ENCODE measurements around the gene HCST. TPM values are rescaled to one million over a fixed set of nuclear protein-coding genes. Genes with fewer than 3 reads are reported as not detected.

HCST gene
- total and polyA plus RNA-seq, 9 donors, result 0.92 to 9.2 (median 5.6) TPM

DNA sequence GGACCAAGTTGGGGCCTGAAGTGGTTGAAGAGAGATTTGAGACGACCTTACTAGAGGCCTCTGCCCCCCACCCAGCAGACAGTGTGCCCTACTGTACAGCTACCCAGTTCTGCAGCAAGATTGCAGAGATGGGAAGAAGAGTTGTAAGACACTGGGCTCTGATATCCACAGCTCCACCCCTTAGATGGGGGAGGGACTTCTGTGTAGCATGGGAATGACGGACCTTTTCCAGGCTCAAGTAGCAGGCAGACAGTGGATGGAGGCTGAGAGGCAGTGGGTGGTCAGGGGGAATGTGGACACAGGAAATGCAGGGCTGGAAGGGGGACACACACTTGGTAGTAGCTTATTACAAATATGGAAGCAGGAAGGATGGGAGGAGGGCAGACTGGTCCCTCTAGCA lies 46.8 kb downstream of the HCST start:
- Histone ChIP-seq H3K4me3 (no peak overlapping the region), H3K36me3 (no peaks in the 10 kb centered on the region), H3K27me3 (no peaks in the 10 kb centered on the region), H3K27ac (no peak overlapping the region), H3K9me3 (no peaks in the 10 kb centered on the region), H3K4me1 (ENCODE audit: insufficient read depth) (no peaks in the 10 kb centered on the region)
- 22 to 30% (median 22%) methylated on average over 2 of the region's 2 CpGs for WGBS, 3 donors
- DNase-seq, result no peak
- TF ChIP-seq EP300 (IDR thresholded peaks at IDR 0.05) (no peak), POLR2A (IDR thresholded peaks at IDR 0.05) (no peak)
- TF ChIP-seq, protein P1, sequence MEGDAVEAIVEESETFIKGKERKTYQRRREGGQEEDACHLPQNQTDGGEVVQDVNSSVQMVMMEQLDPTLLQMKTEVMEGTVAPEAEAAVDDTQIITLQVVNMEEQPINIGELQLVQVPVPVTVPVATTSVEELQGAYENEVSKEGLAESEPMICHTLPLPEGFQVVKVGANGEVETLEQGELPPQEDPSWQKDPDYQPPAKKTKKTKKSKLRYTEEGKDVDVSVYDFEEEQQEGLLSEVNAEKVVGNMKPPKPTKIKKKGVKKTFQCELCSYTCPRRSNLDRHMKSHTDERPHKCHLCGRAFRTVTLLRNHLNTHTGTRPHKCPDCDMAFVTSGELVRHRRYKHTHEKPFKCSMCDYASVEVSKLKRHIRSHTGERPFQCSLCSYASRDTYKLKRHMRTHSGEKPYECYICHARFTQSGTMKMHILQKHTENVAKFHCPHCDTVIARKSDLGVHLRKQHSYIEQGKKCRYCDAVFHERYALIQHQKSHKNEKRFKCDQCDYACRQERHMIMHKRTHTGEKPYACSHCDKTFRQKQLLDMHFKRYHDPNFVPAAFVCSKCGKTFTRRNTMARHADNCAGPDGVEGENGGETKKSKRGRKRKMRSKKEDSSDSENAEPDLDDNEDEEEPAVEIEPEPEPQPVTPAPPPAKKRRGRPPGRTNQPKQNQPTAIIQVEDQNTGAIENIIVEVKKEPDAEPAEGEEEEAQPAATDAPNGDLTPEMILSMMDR (IDR thresholded peaks at IDR 0.05), result no peak
- intact Hi-C loops (cut with DNase I), result no loop called here

Small RNAs within 50 kb of the gene (small RNA-seq; reads per million reads assigned to genes)
- gene RN7SL402P, result not detected

Other genes with a start within 250 kb of the HCST start
- gene UPK1A, start 236.0 kb upstream of the HCST start, total RNA-seq, result not detected
- gene UPK1A, start 236.0 kb upstream of the HCST start, polyA plus RNA-seq, result under 1 TPM; 0.06 to 0.20 TPM
- gene ZBTB32, start 198.0 kb upstream of the HCST start, total RNA-seq, result under 1 TPM in 1 of 7 donors, not detected in 6; 0.41 TPM
- not detected for gene ZBTB32, start 198.0 kb upstream of the HCST start, polyA plus RNA-seq
- gene KMT2B, start 184.5 kb upstream of the HCST start, total RNA-seq, result 10 to 100 TPM; 13.0 to 53.7 (median 38.4) TPM
- gene KMT2B, start 184.5 kb upstream of the HCST start, polyA plus RNA-seq, result 10 to 100 TPM in 1 of 2 donors, 1 to 10 TPM in 1; 8.8 to 27.2 TPM
- 10 to 100 TPM in 3 of 7 donors, 1 to 10 TPM in 4; 3.6 to 12.8 (median 7.6) TPM for gene IGFLR1, start 160.1 kb upstream of the HCST start, total RNA-seq
- gene IGFLR1, start 160.1 kb upstream of the HCST start, polyA plus RNA-seq, result 1 to 10 TPM in 1 of 2 donors, under 1 TPM in 1; 0.93 to 9.0 TPM
- 10 to 100 TPM; 16.7 to 37.5 (median 25.6) TPM for gene U2AF1L4, start 157.1 kb upstream of the HCST start, total RNA-seq
- 10 to 100 TPM; 16.7 to 37.7 TPM for gene U2AF1L4, start 157.1 kb upstream of the HCST start, polyA plus RNA-seq
- gene PSENEN, start 156.9 kb upstream of the HCST start, total RNA-seq, result 10 to 100 TPM; 23.4 to 90.4 (median 44.9) TPM
- 10 to 100 TPM; 34.0 to 44.6 TPM for gene PSENEN, start 156.9 kb upstream of the HCST start, polyA plus RNA-seq
- gene LIN37, start 154.0 kb upstream of the HCST start, total RNA-seq, result 10 to 100 TPM; 14.5 to 25.6 (median 19.1) TPM
- 10 to 100 TPM in 1 of 2 donors, 1 to 10 TPM in 1; 9.8 to 24.1 TPM for gene LIN37, start 154.0 kb upstream of the HCST start, polyA plus RNA-seq
- 100 to 1,000 TPM in 6 of 7 donors, 10 to 100 TPM in 1; 44.9 to 276 (median 232) TPM for gene HSPB6, start 145.5 kb upstream of the HCST start, total RNA-seq
- gene HSPB6, start 145.5 kb upstream of the HCST start, polyA plus RNA-seq, result 100 to 1,000 TPM; 101 to 434 TPM
- 10 to 100 TPM in 5 of 7 donors, 1 to 10 TPM in 2; 3.3 to 59.0 (median 32.0) TPM for gene PROSER3, start 144.4 kb upstream of the HCST start, total RNA-seq
- 10 to 100 TPM; 12.6 to 12.9 TPM for gene PROSER3, start 144.4 kb upstream of the HCST start, polyA plus RNA-seq
- gene ARHGAP33, start 127.0 kb upstream of the HCST start, total RNA-seq, result 10 to 100 TPM; 14.7 to 52.7 (median 46.1) TPM
- gene ARHGAP33, start 127.0 kb upstream of the HCST start, polyA plus RNA-seq, result 10 to 100 TPM in 1 of 2 donors, under 1 TPM in 1; 0.95 to 18.5 TPM
- gene PRODH2, start 89.7 kb upstream of the HCST start, total RNA-seq, result under 1 TPM in 1 of 7 donors, not detected in 6; 0.41 TPM
- not detected for gene PRODH2, start 89.7 kb upstream of the HCST start, polyA plus RNA-seq
- 1 to 10 TPM in 1 of 7 donors, under 1 TPM in 1, not detected in 5; 0.12 to 1.0 TPM for gene NPHS1, start 50.0 kb upstream of the HCST start, total RNA-seq
- gene NPHS1, start 50.0 kb upstream of the HCST start, polyA plus RNA-seq, result under 1 TPM in 1 of 2 donors, not detected in 1; 0.01 TPM
- under 1 TPM in 2 of 7 donors, not detected in 5; 0.12 to 0.15 TPM for gene KIRREL2, start 45.6 kb upstream of the HCST start, total RNA-seq
- gene KIRREL2, start 45.6 kb upstream of the HCST start, polyA plus RNA-seq, result under 1 TPM; 0.02 to 0.05 TPM
- gene APLP1, start 34.0 kb upstream of the HCST start, total RNA-seq, result 10 to 100 TPM in 1 of 7 donors, 1 to 10 TPM in 3, under 1 TPM in 3; 0.55 to 10.1 (median 1.5) TPM
- 1 to 10 TPM; 1.6 to 3.0 TPM for gene APLP1, start 34.0 kb upstream of the HCST start, polyA plus RNA-seq
- gene NFKBID, start 2.0 kb upstream of the HCST start, total RNA-seq, result 10 to 100 TPM; 10.4 to 23.7 (median 14.6) TPM
- 1 to 10 TPM; 4.8 to 5.0 TPM for gene NFKBID, start 2.0 kb upstream of the HCST start, polyA plus RNA-seq
- 10 to 100 TPM in 6 of 7 donors, 1 to 10 TPM in 1; 9.2 to 41.5 (median 31.4) TPM for gene TYROBP, start 5.8 kb downstream of the HCST start, total RNA-seq
- gene TYROBP, start 5.8 kb downstream of the HCST start, polyA plus RNA-seq, result 100 to 1,000 TPM in 1 of 2 donors, 10 to 100 TPM in 1; 55.1 to 135 TPM
- 10 to 100 TPM; 10.6 to 31.2 (median 21.9) TPM for gene LRFN3, start 33.8 kb downstream of the HCST start, total RNA-seq
- 10 to 100 TPM in 1 of 2 donors, 1 to 10 TPM in 1; 6.4 to 13.4 TPM for gene LRFN3, start 33.8 kb downstream of the HCST start, polyA plus RNA-seq
- gene SDHAF1, start 92.7 kb downstream of the HCST start, total RNA-seq, result 10 to 100 TPM; 17.0 to 78.6 (median 20.2) TPM
- 10 to 100 TPM; 11.2 to 21.6 TPM for gene SDHAF1, start 92.7 kb downstream of the HCST start, polyA plus RNA-seq
- 1 to 10 TPM in 4 of 7 donors, under 1 TPM in 3; 0.43 to 2.6 (median 1.7) TPM for gene SYNE4, start 106.3 kb downstream of the HCST start, total RNA-seq
- gene SYNE4, start 106.3 kb downstream of the HCST start, polyA plus RNA-seq, result under 1 TPM; 0.37 to 0.48 TPM
- gene ALKBH6, start 111.7 kb downstream of the HCST start, total RNA-seq, result 10 to 100 TPM; 12.7 to 25.5 (median 18.6) TPM
- 10 to 100 TPM; 17.7 to 18.3 TPM for gene ALKBH6, start 111.7 kb downstream of the HCST start, polyA plus RNA-seq
- 10 to 100 TPM; 16.1 to 82.5 (median 54.9) TPM for gene CLIP3, start 130.3 kb downstream of the HCST start, total RNA-seq
- 10 to 100 TPM; 34.3 to 91.3 TPM for gene CLIP3, start 130.3 kb downstream of the HCST start, polyA plus RNA-seq
- gene THAP8, start 151.8 kb downstream of the HCST start, total RNA-seq, result 1 to 10 TPM; 5.3 to 7.9 (median 6.5) TPM
- gene THAP8, start 151.8 kb downstream of the HCST start, polyA plus RNA-seq, result 1 to 10 TPM; 1.9 to 5.9 TPM
- 1 to 10 TPM in 2 of 7 donors, under 1 TPM in 5; 0.24 to 1.0 (median 0.69) TPM for gene WDR62, start 152.4 kb downstream of the HCST start, total RNA-seq
- gene WDR62, start 152.4 kb downstream of the HCST start, polyA plus RNA-seq, result under 1 TPM; 0.18 to 0.51 TPM
- not detected for gene OVOL3, start 208.6 kb downstream of the HCST start, total RNA-seq
- gene OVOL3, start 208.6 kb downstream of the HCST start, polyA plus RNA-seq, result not detected
- gene POLR2I, start 212.3 kb downstream of the HCST start, total RNA-seq, result 10 to 100 TPM; 61.4 to 84.8 (median 70.0) TPM
- 10 to 100 TPM; 49.4 to 73.8 TPM for gene POLR2I, start 212.3 kb downstream of the HCST start, polyA plus RNA-seq
- 100 to 1,000 TPM in 6 of 7 donors, 10 to 100 TPM in 1; 94.3 to 160 (median 144) TPM for gene TBCB, start 212.9 kb downstream of the HCST start, total RNA-seq
- gene TBCB, start 212.9 kb downstream of the HCST start, polyA plus RNA-seq, result 100 to 1,000 TPM; 124 to 175 TPM
- 100 to 1,000 TPM in 6 of 7 donors, 10 to 100 TPM in 1; 69.4 to 571 (median 488) TPM for gene CAPNS1, start 237.5 kb downstream of the HCST start, total RNA-seq
- 100 to 1,000 TPM; 424 to 783 TPM for gene CAPNS1, start 237.5 kb downstream of the HCST start, polyA plus RNA-seq
- gene COX7A1, start 249.9 kb downstream of the HCST start, total RNA-seq, result 10 to 100 TPM; 39.9 to 81.4 (median 56.7) TPM
- 10 to 100 TPM; 31.4 to 36.0 TPM for gene COX7A1, start 249.9 kb downstream of the HCST start, polyA plus RNA-seq

Measured in ovary (tissue), 9 donors.